ENCODE measurements around the gene ARFGAP3. TPM values are rescaled to one million over a fixed set of nuclear protein-coding genes. Genes with fewer than 3 reads are reported as not detected.

ARFGAP3 gene
- total RNA-seq, 1 experiment from 2014 or later = 37.4 TPM

DNA sequence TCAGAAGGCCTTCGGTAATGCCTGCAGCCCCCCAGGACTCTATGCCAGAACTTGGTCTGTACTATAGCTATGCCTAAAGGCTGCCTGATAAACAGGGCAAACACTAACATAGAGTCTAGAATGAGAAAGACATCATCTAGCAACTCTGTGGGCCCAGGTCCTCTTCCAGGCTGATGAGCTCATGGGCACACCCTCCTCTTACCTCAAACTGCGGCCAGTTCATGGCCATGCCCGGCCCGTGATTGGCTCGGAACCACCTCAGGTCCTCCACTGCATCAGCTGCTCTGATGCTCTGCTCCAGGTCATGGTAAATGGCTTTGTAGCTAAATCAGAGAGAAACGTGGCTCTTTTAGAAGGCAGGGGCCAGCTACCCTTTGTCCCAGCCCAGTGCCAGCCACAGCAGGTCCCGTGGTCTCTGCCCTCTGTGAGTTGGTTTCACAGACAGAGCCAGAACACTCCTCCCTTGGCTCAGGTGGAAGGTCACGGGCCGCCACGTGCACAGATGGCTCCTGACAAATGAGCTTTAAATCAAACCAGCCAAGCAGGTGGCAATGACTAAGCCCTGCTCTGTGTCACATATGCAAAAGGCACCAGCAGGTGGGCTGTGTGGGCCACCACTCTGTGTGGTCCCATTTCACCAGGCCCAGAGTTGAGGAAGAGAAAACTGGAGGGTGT, 25.0 kb upstream of the ARFGAP3 start:
- peaks cover 2% of the 10 kb centered on the region for H3K4me1 ChIP-seq
- POLR2A ChIA-PET = no interaction called here
- no peaks in the 10 kb centered on the region for H3K27me3 ChIP-seq (replicated peaks; ENCODE audit: control insufficient read depth, insufficient read depth, low read length)
- H3K4me3 ChIP-seq (ENCODE audit: low read depth, low read length) = no peak overlapping the region
- BruUV-seq (replicated peaks) = no TSS peak
- intact Hi-C loops (cut with micrococcal nuclease; ENCODE audit: unreplicated experiment) = no loop called here
- Mint-ChIP-seq H3K9me3 (ENCODE audit: unreplicated experiment) (no peaks in the 10 kb centered on the region), H3K36me3 (ENCODE audit: insufficient read depth, unreplicated experiment) (peaks cover 82% of the 10 kb centered on the region), H3K27ac (ENCODE audit: unreplicated experiment) (no peak overlapping the region), H3K4me3 (ENCODE audit: unreplicated experiment) (no peak overlapping the region), H3K27me3 (ENCODE audit: insufficient read depth, unreplicated experiment) (no peaks in the 10 kb centered on the region), H3K4me1 (ENCODE audit: low read depth, unreplicated experiment) (peaks cover 1% of the 10 kb centered on the region)
- H3K9me3 ChIP-seq = no peaks in the 10 kb centered on the region
- DNase-seq = no peak
- H3K36me3 ChIP-seq (ENCODE audit: control insufficient read depth, insufficient read depth, low read length) = peaks cover 3% of the 10 kb centered on the region
- TF ChIP-seq, protein P1, sequence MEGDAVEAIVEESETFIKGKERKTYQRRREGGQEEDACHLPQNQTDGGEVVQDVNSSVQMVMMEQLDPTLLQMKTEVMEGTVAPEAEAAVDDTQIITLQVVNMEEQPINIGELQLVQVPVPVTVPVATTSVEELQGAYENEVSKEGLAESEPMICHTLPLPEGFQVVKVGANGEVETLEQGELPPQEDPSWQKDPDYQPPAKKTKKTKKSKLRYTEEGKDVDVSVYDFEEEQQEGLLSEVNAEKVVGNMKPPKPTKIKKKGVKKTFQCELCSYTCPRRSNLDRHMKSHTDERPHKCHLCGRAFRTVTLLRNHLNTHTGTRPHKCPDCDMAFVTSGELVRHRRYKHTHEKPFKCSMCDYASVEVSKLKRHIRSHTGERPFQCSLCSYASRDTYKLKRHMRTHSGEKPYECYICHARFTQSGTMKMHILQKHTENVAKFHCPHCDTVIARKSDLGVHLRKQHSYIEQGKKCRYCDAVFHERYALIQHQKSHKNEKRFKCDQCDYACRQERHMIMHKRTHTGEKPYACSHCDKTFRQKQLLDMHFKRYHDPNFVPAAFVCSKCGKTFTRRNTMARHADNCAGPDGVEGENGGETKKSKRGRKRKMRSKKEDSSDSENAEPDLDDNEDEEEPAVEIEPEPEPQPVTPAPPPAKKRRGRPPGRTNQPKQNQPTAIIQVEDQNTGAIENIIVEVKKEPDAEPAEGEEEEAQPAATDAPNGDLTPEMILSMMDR (IDR thresholded peaks at IDR 0.05; ENCODE audit: insufficient read depth in 1 of 2, low read depth in 1 of 2, low read length in 1 of 2, severe bottlenecking in 1 of 2, unreplicated experiment in 1 of 2) = no peak
- CTCF ChIA-PET = interaction anchor here (0.9 kb wide), 1 partner anchor 14 kb away, joined by 5 read pairs; no protein-coding TSS in a partner anchor

DNA sequence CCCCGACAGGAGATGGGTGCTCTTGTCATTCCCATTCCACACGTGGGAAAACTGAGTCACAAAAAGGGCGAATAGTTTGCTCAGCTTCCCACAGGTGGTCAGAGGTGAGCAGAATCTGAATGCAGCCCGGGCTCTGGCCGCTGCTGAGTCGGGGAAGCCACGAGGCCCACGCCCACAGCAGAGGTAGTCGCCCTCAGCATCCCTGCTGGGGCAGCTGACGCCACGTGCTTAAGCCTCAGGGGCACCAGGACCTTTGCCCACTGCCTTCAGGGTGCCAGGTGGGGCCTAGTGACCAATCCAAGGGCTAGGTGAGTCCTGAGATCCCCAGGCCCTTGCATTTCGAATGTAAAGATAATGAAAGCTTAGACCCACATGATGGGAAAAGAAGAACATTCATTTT, 24.2 kb upstream of the ARFGAP3 start:
- Histone ChIP-seq H3K9me3 (no peaks in the 10 kb centered on the region), H3K27me3 (replicated peaks; ENCODE audit: control insufficient read depth, insufficient read depth, low read length) (no peaks in the 10 kb centered on the region), H3K4me1 (no peaks in the 10 kb centered on the region), H3K4me3 (ENCODE audit: low read depth, low read length) (no peak overlapping the region), H3K36me3 (ENCODE audit: control insufficient read depth, insufficient read depth, low read length) (peaks cover 3% of the 10 kb centered on the region)
- peaks cover 81% of the 10 kb centered on the region for H3K36me3 Mint-ChIP-seq (ENCODE audit: insufficient read depth, unreplicated experiment)
- CTCF ChIA-PET = no interaction called here
- H3K9me3 Mint-ChIP-seq (ENCODE audit: unreplicated experiment) = no peaks in the 10 kb centered on the region
- intact Hi-C loops (cut with micrococcal nuclease; ENCODE audit: unreplicated experiment) = no loop called here
- H3K4me1 Mint-ChIP-seq (ENCODE audit: low read depth, unreplicated experiment) = no peaks in the 10 kb centered on the region
- BruUV-seq (replicated peaks) = no TSS peak
- no peak overlapping the region for H3K27ac Mint-ChIP-seq (ENCODE audit: unreplicated experiment)
- H3K4me3 Mint-ChIP-seq (ENCODE audit: unreplicated experiment) = no peak overlapping the region
- DNase-seq = no peak
- POLR2A ChIA-PET = no interaction called here
- TF ChIP-seq, protein P1 (IDR thresholded peaks at IDR 0.05; ENCODE audit: insufficient read depth in 1 of 2, low read depth in 1 of 2, low read length in 1 of 2, severe bottlenecking in 1 of 2, unreplicated experiment in 1 of 2) = no peak
- no peaks in the 10 kb centered on the region for H3K27me3 Mint-ChIP-seq (ENCODE audit: insufficient read depth, unreplicated experiment)

DNA sequence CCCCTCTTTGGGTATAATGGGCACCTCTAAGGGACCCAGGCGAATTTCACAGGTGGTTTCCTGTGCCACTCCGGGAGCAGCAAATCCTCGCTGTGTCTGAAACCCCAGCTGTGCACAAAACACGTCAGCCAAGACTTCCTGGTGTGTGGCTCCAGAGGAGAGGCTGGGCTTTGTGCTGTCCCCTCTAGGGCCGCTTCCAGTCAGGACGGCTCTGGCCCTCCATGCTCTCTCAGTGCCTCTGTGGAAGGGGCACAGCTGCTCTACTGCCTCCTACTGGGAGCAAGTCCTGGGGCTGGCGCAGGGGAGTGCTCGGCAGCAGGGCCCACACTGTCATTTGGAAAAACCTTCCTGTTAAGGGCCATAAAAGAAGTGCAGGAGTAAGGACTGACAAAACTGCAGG, 23.7 kb upstream of the ARFGAP3 start:
- ChIA-PET POLR2A (no interaction called here), CTCF (no interaction called here)
- Histone ChIP-seq H3K36me3 (ENCODE audit: control insufficient read depth, insufficient read depth, low read length) (peaks cover 3% of the 10 kb centered on the region), H3K9me3 (no peaks in the 10 kb centered on the region), H3K4me1 (no peaks in the 10 kb centered on the region), H3K4me3 (ENCODE audit: low read depth, low read length) (no peak overlapping the region), H3K27me3 (replicated peaks; ENCODE audit: control insufficient read depth, insufficient read depth, low read length) (no peaks in the 10 kb centered on the region)
- Mint-ChIP-seq H3K4me3 (ENCODE audit: unreplicated experiment) (no peak overlapping the region), H3K27me3 (ENCODE audit: insufficient read depth, unreplicated experiment) (no peaks in the 10 kb centered on the region), H3K9me3 (ENCODE audit: unreplicated experiment) (no peaks in the 10 kb centered on the region), H3K36me3 (ENCODE audit: insufficient read depth, unreplicated experiment) (peaks cover 83% of the 10 kb centered on the region), H3K27ac (ENCODE audit: unreplicated experiment) (no peak overlapping the region), H3K4me1 (ENCODE audit: low read depth, unreplicated experiment) (no peaks in the 10 kb centered on the region)
- TF ChIP-seq, protein P1 (IDR thresholded peaks at IDR 0.05; ENCODE audit: insufficient read depth in 1 of 2, low read depth in 1 of 2, low read length in 1 of 2, severe bottlenecking in 1 of 2, unreplicated experiment in 1 of 2) = no peak
- intact Hi-C loops (cut with micrococcal nuclease; ENCODE audit: unreplicated experiment) = no loop called here
- no TSS peak for BruUV-seq (replicated peaks)
- DNase-seq = no peak

Data from Caco-2 (cell line).